Neural cell (in vitro differentiated cells): ENCODE results near the gene HLA-DPA1. TPM values are rescaled to one million over a fixed set of nuclear protein-coding genes. Genes with fewer than 3 reads are reported as not detected.

Source experiments
- H2AFZ ChIP-seq: fragments of 200-600, 300-800 bp; sonication (generic), shearing (Covaris generic); 2 replicates; pipeline ENCODE4 v1.6.0; 2014; ENCODE audit warnings: low read depth, mild to moderate bottlenecking, antibody characterized with exemption, low read length, moderate library complexity
- H3F3A ChIP-seq: fragments of 200-600 bp; shearing (Covaris generic); 2 replicates; pipeline ENCODE4 v1.6.1; 2016; ENCODE audit warnings: mild to moderate bottlenecking, moderate library complexity, mixed read lengths, antibody characterized with exemption, low read length; ENCODE audit not compliant: insufficient read depth, poor library complexity, severe bottlenecking
- H3K27ac ChIP-seq: fragments of 200-600, 300-800 bp; sonication (generic), shearing (Covaris generic); 2 replicates; pipeline ENCODE4 v1.5.1; 2014; ENCODE audit warnings: mild to moderate bottlenecking, low read length, moderate library complexity
- H3K27me3 ChIP-seq: fragments of 300-800, 200-600 bp; sonication (generic), shearing (Covaris generic); 2 replicates; pipeline ENCODE4 v1.6.0; 2014; ENCODE audit warnings: mild to moderate bottlenecking, low read depth, low read length, moderate library complexity; ENCODE audit not compliant: insufficient read depth
- H3K36me3 ChIP-seq: fragments of 300-800, 200-600 bp; sonication (generic), shearing (Covaris generic); 2 replicates; pipeline ENCODE4 v1.5.1; 2014; ENCODE audit warnings: mild to moderate bottlenecking, antibody characterized with exemption, low read length, moderate library complexity; ENCODE audit not compliant: insufficient read depth
- H3K4me2 ChIP-seq: fragments of 300-800, 200-600 bp; sonication (generic), shearing (Covaris generic); 2 replicates; pipeline ENCODE4 v1.6.0; 2014; ENCODE audit warnings: mild to moderate bottlenecking, low read length
- H3K4me3 ChIP-seq: fragments of 300-800, 200-600 bp; sonication (generic), shearing (Covaris generic); 2 replicates; pipeline ENCODE4 v1.5.1; 2014; ENCODE audit warnings: mild to moderate bottlenecking, low read length, moderate library complexity
- H3K79me2 ChIP-seq: fragments of 200-600 bp; shearing (Covaris generic); replicated peaks from 2 replicates; pipeline ENCODE4 v1.6.0; 2014; ENCODE audit warnings: mild to moderate bottlenecking, low read length, moderate library complexity; ENCODE audit not compliant: insufficient read depth
- H3K9ac ChIP-seq: fragments of 300-800, 200-600 bp; sonication (generic), shearing (Covaris generic); 2 replicates; pipeline ENCODE4 v1.6.1; 2016; ENCODE audit warnings: mild to moderate bottlenecking, low read length, mixed read lengths
- H3K9me2 ChIP-seq: fragments of 200-600 bp; shearing (Covaris generic); 2 replicates; pipeline ENCODE4 v1.6.1; 2016; ENCODE audit warnings: mild to moderate bottlenecking, low read length, mixed read lengths; ENCODE audit not compliant: insufficient read depth
- H3K9me3 ChIP-seq: fragments of 200-600, 300-800 bp; sonication (generic), shearing (Covaris generic); 2 replicates; pipeline ENCODE4 v1.6.1; 2016; ENCODE audit warnings: mild to moderate bottlenecking, mixed run types, low read length, moderate library complexity, mixed read lengths
- H4K20me1 ChIP-seq: fragments of 200-600 bp; shearing (Covaris generic); 2 replicates; pipeline ENCODE4 v1.6.1; 2016; ENCODE audit warnings: mild to moderate bottlenecking, mixed run types; ENCODE audit not compliant: insufficient read depth
- CTCF ChIP-seq: fragments of 450-650 bp; IDR thresholded peaks from 2 replicates; pipeline ENCODE4 v1.5.1; 2014; ENCODE audit warnings: antibody characterized with exemption, mild to moderate bottlenecking, moderate library complexity; ENCODE audit not compliant: poor library complexity, severe bottlenecking
- EP300 ChIP-seq: fragments of 450-650 bp; conservative IDR thresholded peaks from 2 replicates; pipeline ENCODE4 v1.6.1; 2014; ENCODE audit warnings: antibody characterized with exemption, mild to moderate bottlenecking, moderate library complexity; ENCODE audit not compliant: poor library complexity, severe bottlenecking
- EZH2 ChIP-seq: fragments of 200-600, 300-800 bp; shearing (Covaris generic), sonication (generic); IDR thresholded peaks from 2 replicates; pipeline ENCODE4 v1.6.1; 2014; ENCODE audit warnings: antibody characterized with exemption, low read length, borderline replicate concordance, mild to moderate bottlenecking; ENCODE audit not compliant: insufficient read depth, poor library complexity, severe bottlenecking
- MXI1 ChIP-seq: fragments of 450-650 bp; conservative IDR thresholded peaks from 2 replicates; pipeline ENCODE4 v1.6.1; 2014; ENCODE audit warnings: antibody characterized with exemption, mild to moderate bottlenecking; ENCODE audit not compliant: poor library complexity, severe bottlenecking
- POLR2AphosphoS5 ChIP-seq: IDR thresholded peaks from 2 replicates; pipeline ENCODE4 v1.6.1; 2012
- RAD21 ChIP-seq: fragments of 450-650 bp; conservative IDR thresholded peaks from 2 replicates; pipeline ENCODE4 v1.6.1; 2014; ENCODE audit warnings: antibody characterized with exemption, mild to moderate bottlenecking, moderate library complexity
- REST ChIP-seq: IDR thresholded peaks from 2 replicates; pipeline ENCODE4 v1.6.1; 2012; ENCODE audit warnings: borderline replicate concordance
- SMC3 ChIP-seq: fragments of 450-650 bp; conservative IDR thresholded peaks from 2 replicates; pipeline ENCODE4 v1.6.1; 2014; ENCODE audit warnings: antibody characterized with exemption, mild to moderate bottlenecking, moderate library complexity; ENCODE audit not compliant: poor library complexity
- TAF1 ChIP-seq: IDR thresholded peaks from 2 replicates; pipeline ENCODE4 v1.6.1; 2012; ENCODE audit warnings: low read depth
- polyA plus RNA-seq: library from polyadenylated mRNA; depleted of rRNA; stranded (reverse); fragments of >200 nt; gene quantifications from 2 replicates; pipeline ENCODE4 v1.2.3, GENCODE V29; 2014

HLA-DPA1 gene
- polyA plus RNA-seq, 1 donor from 2014 or later = not detected

- no peaks in the 10 kb centered on the region for H3K79me2 ChIP-seq
- no peak overlapping the region for H2AFZ ChIP-seq
- H3F3A ChIP-seq = no peaks in the 10 kb centered on the region
- H3K9me3 ChIP-seq = no peaks in the 10 kb centered on the region
- no peaks in the 10 kb centered on the region for H4K20me1 ChIP-seq
- no peak overlapping the region for H3K4me2 ChIP-seq
- no peak overlapping the region for H3K9ac ChIP-seq
- no peaks in the 10 kb centered on the region for H3K27me3 ChIP-seq
- no peaks in the 10 kb centered on the region for H3K9me2 ChIP-seq
- no peak overlapping the region for H3K27ac ChIP-seq
- no peak for TF ChIP-seq EP300
- no peak for TF ChIP-seq MXI1
- TF ChIP-seq CTCF = no peak
- no peak for TF ChIP-seq TAF1
- TF ChIP-seq EZH2 = no peak
- no peak for TF ChIP-seq POLR2AphosphoS5
- no peak for TF ChIP-seq REST
- no peak for TF ChIP-seq SMC3
- no peaks in the 10 kb centered on the region for H3K36me3 ChIP-seq
- no peak overlapping the region for H3K4me3 ChIP-seq
These were observed 45.1 kb downstream of the HLA-DPA1 start for GRCh38 chr6:33028220-33028849.

- H3K4me2 ChIP-seq = no peak overlapping the region
- no peaks in the 10 kb centered on the region for H3K27me3 ChIP-seq
- no peak overlapping the region for H3K27ac ChIP-seq
- no peaks in the 10 kb centered on the region for H3K9me3 ChIP-seq
- no peaks in the 10 kb centered on the region for H3K9me2 ChIP-seq
- no peaks in the 10 kb centered on the region for H3K79me2 ChIP-seq
- H3K36me3 ChIP-seq = no peaks in the 10 kb centered on the region
- no peak for TF ChIP-seq RAD21
- H3K9ac ChIP-seq = no peak overlapping the region
- no peak overlapping the region for H2AFZ ChIP-seq
- H3F3A ChIP-seq = no peaks in the 10 kb centered on the region
- H3K4me3 ChIP-seq = no peak overlapping the region
- no peaks in the 10 kb centered on the region for H4K20me1 ChIP-seq
These were observed 48.9 kb downstream of the HLA-DPA1 start for GRCh38 chr6:33024521-33024920.

GRCh38 chr6:33023536-33023935, 49.9 kb downstream of the HLA-DPA1 start:
- H3K9ac ChIP-seq = no peak overlapping the region
- no peaks in the 10 kb centered on the region for H3F3A ChIP-seq
- H4K20me1 ChIP-seq = no peaks in the 10 kb centered on the region
- H3K27me3 ChIP-seq = no peaks in the 10 kb centered on the region
- no peak overlapping the region for H3K27ac ChIP-seq
- H3K36me3 ChIP-seq = no peaks in the 10 kb centered on the region
- H3K79me2 ChIP-seq = no peaks in the 10 kb centered on the region
- no peak overlapping the region for H2AFZ ChIP-seq
- H3K4me2 ChIP-seq = no peak overlapping the region
- no peaks in the 10 kb centered on the region for H3K9me2 ChIP-seq
- H3K9me3 ChIP-seq = no peaks in the 10 kb centered on the region
- no peak for TF ChIP-seq POLR2AphosphoS5
- TF ChIP-seq EP300 = no peak
- no peak for TF ChIP-seq SMC3
- TF ChIP-seq EZH2 = no peak
- no peak for TF ChIP-seq CTCF
- no peak for TF ChIP-seq RAD21
- TF ChIP-seq MXI1 = no peak
- no peak for TF ChIP-seq TAF1
- no peak for TF ChIP-seq REST
- no peak overlapping the region for H3K4me3 ChIP-seq
